ENCODE measurements around the gene NAXE. TPM values are rescaled to one million over a fixed set of nuclear protein-coding genes. Genes with fewer than 3 reads are reported as not detected.

The NAXE gene
- polyA plus RNA-seq, 2 of the 4 experiments (the other 2 are of a cell fraction): 81.4 to 119 TPM

DNA sequence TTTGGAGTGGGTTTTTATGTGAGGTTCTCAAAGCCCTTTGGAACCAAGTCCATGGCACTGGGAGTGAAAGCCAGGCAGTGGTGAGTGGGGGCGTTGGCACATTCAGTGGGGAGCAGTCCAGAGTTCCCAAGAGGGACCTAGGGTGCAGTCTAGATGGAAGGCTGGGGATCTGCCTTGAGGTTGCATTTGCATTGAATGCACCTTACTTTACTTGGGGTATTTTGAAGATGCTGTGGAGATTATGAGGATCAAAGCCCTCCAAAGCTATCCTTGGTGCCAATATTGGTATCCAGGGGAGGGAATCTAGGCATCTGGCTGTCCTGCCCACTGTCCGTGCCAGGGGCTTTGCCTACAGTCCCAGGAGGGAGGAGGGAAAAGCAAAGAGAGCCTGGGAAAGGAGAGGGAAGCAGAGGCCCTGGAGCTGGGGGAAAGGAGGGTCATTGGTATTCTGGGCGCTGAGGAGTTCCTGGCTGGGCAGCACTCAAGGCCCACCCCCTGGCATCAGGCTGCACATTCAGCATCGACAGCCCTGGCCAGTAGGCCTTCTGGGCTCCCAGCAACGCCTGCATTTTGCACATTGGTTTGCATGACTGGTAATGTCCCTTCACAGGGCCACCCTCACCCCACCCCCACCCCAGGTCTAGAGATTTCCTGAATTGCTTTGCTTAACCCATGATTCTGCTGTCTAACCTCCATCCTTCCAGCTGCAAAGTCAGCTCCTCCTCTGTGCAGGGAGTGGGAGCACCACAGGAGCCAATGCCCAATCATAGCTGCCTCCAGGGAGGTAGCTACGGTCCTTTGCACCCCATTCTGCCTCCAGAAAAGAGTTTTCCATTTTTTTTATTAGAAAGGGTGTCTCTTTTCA, 49.5 kb downstream of the NAXE start:
- no peak overlapping the region for H3K4me2 ChIP-seq
- CTCF ChIA-PET: interaction anchor here (1.3 to 17.8 kb wide), 7 partner anchors 8 to 85 kb away, joined by 3 to 323 read pairs (median 6); partner anchors contain the start of genes HAPLN2 and NES
- H3K4me3 ChIP-seq: no peak overlapping the region
- no peak for ATAC-seq
- no peak for TF ChIP-seq E2F6 (IDR thresholded peaks at IDR 0.05; ENCODE audit: borderline replicate concordance, low read depth)
- TF ChIP-seq MAZ (IDR thresholded peaks at IDR 0.05; ENCODE audit: borderline replicate concordance, low read depth, low read length): no peak
- no peak for TF ChIP-seq JUNB (IDR thresholded peaks at IDR 0.05)
- no peak overlapping the region for H3K27ac ChIP-seq
- DNase-seq (ENCODE audit: low read depth in 1 of 2, low spot score in 1 of 2): no peak
- POLR2A ChIA-PET: no interaction called here
- H3K9me3 ChIP-seq: no peaks in the 10 kb centered on the region
- no peak for FAIRE-seq
- WGBS (ENCODE audit: missing lambda C conversion rate): 85% methylated on average over 6 of the region's 6 CpGs
- no peaks in the 10 kb centered on the region for H3K4me1 ChIP-seq

DNA sequence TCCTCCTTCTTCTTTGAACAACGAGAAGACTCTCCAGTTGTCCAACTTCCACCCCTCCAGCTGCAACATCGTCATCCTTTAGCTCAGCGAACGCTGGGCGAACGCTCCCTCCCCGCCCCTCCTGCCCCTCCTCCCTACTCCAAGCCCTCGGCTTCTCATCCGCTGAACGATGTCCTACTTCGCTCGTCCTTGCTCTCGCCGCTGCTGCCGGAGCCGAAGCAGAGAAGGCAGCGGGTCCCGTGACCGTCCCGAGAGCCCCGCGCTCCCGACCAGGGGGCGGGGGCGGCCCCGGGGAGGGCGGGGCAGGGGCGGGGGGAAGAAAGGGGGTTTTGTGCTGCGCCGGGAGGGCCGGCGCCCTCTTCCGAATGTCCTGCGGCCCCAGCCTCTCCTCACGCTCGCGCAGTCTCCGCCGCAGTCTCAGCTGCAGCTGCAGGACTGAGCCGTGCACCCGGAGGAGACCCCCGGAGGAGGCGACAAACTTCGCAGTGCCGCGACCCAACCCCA, 50.2 kb downstream of the NAXE start, which contains the start of gene BCAN:
Gene BCAN (plus strand): TSS at position 357 of the 504 bp plus-strand sequence. CDS start 3,938 bp downstream, outside the sequence.
- Histone ChIP-seq H3K9me3 (no peaks in the 10 kb centered on the region), H3K4me3 (no peak within 1 kb of the TSS), H3K27ac (no peak within 1 kb of the TSS), H3K4me2 (no peak within 1 kb of the TSS), H3K4me1 (no peaks in the 10 kb centered on the region)
- TF ChIP-seq SREBF2 (IDR thresholded peaks at IDR 0.05): no peak
- TF ChIP-seq POLR2A (IDR thresholded peaks at IDR 0.05; ENCODE audit: low read length): no peak
- TF ChIP-seq CEBPB (IDR thresholded peaks at IDR 0.05): no peak
- no peak for TF ChIP-seq GATA3 (IDR thresholded peaks at IDR 0.05; ENCODE audit: borderline replicate concordance)
- TF ChIP-seq RFX5 (IDR thresholded peaks at IDR 0.05): no peak
- no peak for TF ChIP-seq TFCP2L1 (CRISPR knock-in tag; IDR thresholded peaks at IDR 0.05)
- ChIA-PET CTCF (interaction anchor here (1.3 to 17.8 kb wide), 6 partner anchors 11 to 84 kb away, joined by 3 to 323 read pairs (median 6); partner anchors contain the start of genes HAPLN2 and NES), POLR2A (no interaction called here)
- no peak for FAIRE-seq
- no peak for DNase-seq (ENCODE audit: low read depth in 1 of 2, low spot score in 1 of 2)
- ATAC-seq: no peak
- 95% methylated on average over 31 of the region's 46 CpGs for WGBS (ENCODE audit: missing lambda C conversion rate)

- WGBS (ENCODE audit: missing lambda C conversion rate): 95% methylated on average over 33 of the region's 40 CpGs
- no peak overlapping the region for H3K27ac ChIP-seq
- no peak for ATAC-seq
- no peak for FAIRE-seq
- H3K4me1 ChIP-seq: no peaks in the 10 kb centered on the region
- POLR2A ChIA-PET: interaction anchor here (1.0 kb wide), 1 partner anchor 86 kb away, joined by 4 read pairs; the partner anchor contains the start of genes ISG20L2 and METTL25B
- H3K4me3 ChIP-seq: no peak overlapping the region
- H3K4me2 ChIP-seq: no peak overlapping the region
- DNase-seq (ENCODE audit: low read depth in 1 of 2, low spot score in 1 of 2): no peak
- CTCF ChIA-PET: interaction anchor here (0.5 to 17.8 kb wide), 10 partner anchors 10 to 257 kb away, joined by 3 to 323 read pairs (median 4); partner anchors contain the start of genes HAPLN2 and NTRK1
- H3K9me3 ChIP-seq: no peaks in the 10 kb centered on the region
- TF ChIP-seq GATA3 (IDR thresholded peaks at IDR 0.05; ENCODE audit: borderline replicate concordance): no peak
- TF ChIP-seq CBX2 (IDR thresholded peaks at IDR 0.05; ENCODE audit: borderline replicate concordance, low read depth): no peak
- TF ChIP-seq USF2 (IDR thresholded peaks at IDR 0.05): no peak
- TF ChIP-seq ESRRA (IDR thresholded peaks at IDR 0.05; ENCODE audit: borderline replicate concordance, low read length): no peak
- TF ChIP-seq MAFK (IDR thresholded peaks at IDR 0.05; ENCODE audit: partially characterized antibody): no peak
- no peak for TF ChIP-seq KDM5A (IDR thresholded peaks at IDR 0.05)
- TF ChIP-seq, protein P1, sequence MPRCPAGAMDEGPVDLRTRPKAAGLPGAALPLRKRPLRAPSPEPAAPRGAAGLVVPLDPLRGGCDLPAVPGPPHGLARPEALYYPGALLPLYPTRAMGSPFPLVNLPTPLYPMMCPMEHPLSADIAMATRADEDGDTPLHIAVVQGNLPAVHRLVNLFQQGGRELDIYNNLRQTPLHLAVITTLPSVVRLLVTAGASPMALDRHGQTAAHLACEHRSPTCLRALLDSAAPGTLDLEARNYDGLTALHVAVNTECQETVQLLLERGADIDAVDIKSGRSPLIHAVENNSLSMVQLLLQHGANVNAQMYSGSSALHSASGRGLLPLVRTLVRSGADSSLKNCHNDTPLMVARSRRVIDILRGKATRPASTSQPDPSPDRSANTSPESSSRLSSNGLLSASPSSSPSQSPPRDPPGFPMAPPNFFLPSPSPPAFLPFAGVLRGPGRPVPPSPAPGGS (IDR thresholded peaks at IDR 0.05): no peak
- no peak for TF ChIP-seq HOXA7 (CRISPR knock-in tag; IDR thresholded peaks at IDR 0.05)
- no peak for TF ChIP-seq HES2 (IDR thresholded peaks at IDR 0.05)
- no peak for TF ChIP-seq ZNF302 (CRISPR knock-in tag; IDR thresholded peaks at IDR 0.05)
- no peak for TF ChIP-seq EHMT2 (IDR thresholded peaks at IDR 0.05; ENCODE audit: low read depth)
- no peak for TF ChIP-seq FOSB (CRISPR knock-in tag; IDR thresholded peaks at IDR 0.05)
- TF ChIP-seq PHF8 (IDR thresholded peaks at IDR 0.05; ENCODE audit: borderline replicate concordance, low read depth): no peak
- no peak for TF ChIP-seq MYC (IDR thresholded peaks at IDR 0.05; ENCODE audit: borderline replicate concordance, low read length)
- TF ChIP-seq CBX8 (IDR thresholded peaks at IDR 0.05): no peak
- TF ChIP-seq ZSCAN20 (CRISPR knock-in tag; IDR thresholded peaks at IDR 0.05): no peak
- no peak for TF ChIP-seq E2F6 (IDR thresholded peaks at IDR 0.05; ENCODE audit: borderline replicate concordance, low read depth)
Measured at GRCh38 chr1:156642265-156643048, 50.9 kb downstream of the NAXE start.

All from A549 (cell line).